GM19467 (cell line): ENCODE data around the gene CCNB2.

Experiments
- ATAC-seq: cut with Tn5 transposase; IDR thresholded peaks from one replicate; pipeline ENCODE4 v1.9.1; 2021; ENCODE audit warnings: mild to moderate bottlenecking, moderate library complexity; ENCODE audit not compliant: unreplicated experiment

Gene CCNB2

DNA sequence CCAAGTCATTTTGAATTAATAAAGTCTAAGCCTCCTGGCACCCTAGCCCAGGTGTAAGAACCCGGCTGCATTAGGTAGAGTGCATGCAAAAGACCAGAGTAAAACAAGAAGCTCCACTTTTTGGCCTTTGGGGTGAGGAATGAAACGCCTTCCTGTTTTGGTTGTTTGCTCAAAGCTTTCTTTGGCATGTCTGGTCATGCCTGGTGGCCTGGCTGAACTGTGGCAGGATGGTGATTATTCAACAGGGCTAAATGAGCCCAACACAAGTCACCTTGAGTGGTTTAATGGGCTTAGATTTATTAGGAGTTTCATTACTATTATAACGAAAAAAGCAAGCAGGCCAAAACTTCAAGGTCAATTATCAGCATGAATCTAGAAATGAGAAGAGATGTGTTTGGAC, 60.8 kb downstream of the CCNB2 start:
- ATAC-seq = no peak

DNA sequence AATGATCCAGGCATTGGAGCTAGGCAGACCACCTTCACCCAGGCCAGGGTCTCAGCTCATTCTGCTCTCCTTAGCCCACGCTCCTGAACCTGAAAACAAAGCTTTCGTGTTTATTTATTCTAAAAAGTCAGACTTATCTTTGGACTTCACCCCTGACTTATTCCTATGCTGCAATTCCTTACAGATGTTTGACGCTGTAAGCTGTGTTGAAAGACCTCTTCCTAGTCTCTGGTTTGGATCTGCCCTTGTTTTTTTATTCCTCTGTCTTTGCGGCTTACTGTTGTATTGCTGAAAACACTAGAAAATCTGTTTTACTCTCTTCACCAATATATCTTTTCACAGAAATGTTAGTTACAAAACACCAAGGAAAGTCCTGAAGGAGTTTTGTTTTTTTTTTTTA, 61.2 kb downstream of the CCNB2 start:
- ATAC-seq = no peak

DNA sequence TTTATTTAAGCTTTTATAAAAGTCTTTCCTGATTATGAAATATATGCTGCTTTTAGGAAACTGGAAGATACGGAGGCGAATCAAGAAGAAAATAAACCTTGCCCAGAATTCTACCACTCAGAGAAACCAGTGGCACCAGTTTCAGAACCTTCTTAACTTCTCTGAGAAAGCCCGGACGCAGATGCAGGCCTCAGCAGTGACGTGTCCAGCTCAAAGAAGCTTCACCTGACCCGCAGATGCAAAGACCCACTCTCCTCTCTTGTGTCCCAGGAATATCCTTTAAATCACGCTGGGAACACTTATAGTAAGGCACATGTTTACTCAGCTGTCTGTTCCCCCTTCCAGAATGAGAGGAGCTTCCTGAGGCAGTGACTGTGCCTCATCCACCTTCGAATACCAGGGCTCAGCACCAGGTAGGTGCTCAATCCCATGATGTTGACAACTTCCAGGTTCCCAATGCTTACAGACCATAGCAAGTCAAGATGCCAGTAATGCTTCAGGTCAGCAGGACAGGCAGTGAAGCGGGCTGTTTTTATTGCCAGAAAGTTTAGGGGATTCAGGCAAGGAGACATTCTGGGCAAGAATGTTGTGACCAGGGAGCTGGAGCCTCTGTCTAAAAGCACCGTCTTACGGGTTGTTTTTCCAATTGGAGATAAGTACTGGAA, 61.8 kb downstream of the CCNB2 start:
- no peak for ATAC-seq

DNA sequence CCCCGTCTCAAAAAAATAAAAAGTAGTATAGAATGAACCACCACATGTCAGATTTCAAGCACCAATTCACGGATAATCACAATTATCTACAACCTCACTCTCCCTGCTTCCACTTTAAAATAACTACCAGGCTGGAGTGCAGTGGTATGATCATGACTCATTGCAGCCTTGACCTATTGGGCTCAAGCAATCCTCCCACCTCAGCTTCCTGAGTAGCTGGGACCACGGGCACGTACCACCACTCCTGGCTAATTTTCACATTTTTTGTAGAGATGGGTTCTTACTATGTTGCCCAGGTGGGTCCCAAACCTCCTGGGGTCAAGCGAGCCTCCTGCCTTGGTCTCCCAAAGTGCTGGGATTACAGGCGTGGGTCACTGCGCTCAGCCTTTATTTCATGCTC, 63.6 kb downstream of the CCNB2 start:
- ATAC-seq = no peak

DNA sequence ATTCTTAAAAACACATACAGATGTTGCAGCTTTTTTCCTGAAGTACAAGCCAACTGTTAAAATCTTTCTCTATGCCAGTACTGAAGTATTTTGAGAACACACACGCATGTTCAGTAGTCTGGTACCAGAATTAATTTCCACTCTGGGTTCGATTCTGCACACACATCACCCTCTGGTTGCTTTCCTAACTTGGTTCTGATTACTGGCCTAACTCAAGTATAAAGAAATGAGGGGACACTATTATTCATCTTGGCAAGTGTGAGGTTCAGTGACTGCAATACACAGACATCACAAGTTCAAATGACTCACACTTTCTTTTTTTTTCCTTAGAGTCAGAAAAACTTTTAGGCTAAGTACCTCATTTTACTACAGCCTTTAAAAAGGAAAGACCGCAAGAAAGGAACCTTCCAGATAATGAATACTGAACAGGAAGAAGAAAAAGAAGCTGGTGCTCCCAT, 64.3 kb downstream of the CCNB2 start:
- no peak for ATAC-seq

DNA sequence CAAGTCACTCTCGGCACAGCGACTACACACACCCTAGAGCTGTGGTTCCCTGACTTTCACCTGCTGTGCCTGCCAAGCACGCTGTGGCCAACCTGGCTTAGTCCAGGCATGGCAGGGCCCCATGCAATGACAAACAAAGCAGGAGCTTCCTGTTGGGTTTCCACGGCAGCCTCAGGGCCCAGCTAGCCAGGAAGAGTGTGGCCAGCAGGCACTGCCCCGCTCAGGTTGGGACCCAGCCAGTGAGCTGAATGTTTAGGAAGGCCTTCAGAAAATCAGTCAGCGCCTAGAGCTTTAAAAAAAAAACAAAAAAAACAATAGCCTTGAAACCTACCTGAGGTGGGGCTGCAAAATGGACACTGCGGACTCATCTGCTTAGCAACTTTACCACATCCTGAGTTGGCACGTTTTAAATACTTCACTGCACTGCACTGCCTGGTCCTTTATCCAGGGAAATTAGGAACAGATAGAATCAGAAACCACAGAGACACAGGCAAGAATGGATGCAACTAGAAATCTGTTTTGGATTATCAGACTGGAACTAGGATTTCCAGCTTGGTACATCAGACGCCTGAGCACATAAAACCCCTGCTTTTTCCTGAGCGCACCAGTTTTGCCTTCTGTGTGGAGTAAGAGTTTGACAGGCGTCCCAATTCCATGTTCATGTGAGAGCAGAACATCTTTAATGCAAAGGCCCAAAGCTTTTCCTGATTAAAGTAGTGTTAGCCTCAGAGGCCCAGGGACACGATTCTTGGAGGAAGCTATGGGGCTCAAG, 65.5 kb downstream of the CCNB2 start:
- no peak for ATAC-seq

DNA sequence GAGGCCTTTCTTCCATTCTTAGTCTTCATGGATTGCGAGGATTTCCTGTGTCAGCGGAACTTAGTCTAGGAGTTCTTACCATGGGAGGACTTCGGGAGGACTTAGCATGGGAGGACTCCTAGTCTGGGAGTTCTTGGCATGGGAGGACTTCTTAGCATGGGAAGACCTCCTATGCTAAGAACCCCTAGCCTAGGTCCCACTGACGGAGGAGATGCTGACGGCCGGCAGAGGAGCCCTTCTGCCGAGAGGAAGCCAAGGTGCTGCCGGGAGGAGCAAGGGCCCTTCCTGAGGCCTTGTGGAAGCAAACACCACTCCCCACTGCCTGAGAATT, 66.1 kb downstream of the CCNB2 start:
- ATAC-seq = no peak

DNA sequence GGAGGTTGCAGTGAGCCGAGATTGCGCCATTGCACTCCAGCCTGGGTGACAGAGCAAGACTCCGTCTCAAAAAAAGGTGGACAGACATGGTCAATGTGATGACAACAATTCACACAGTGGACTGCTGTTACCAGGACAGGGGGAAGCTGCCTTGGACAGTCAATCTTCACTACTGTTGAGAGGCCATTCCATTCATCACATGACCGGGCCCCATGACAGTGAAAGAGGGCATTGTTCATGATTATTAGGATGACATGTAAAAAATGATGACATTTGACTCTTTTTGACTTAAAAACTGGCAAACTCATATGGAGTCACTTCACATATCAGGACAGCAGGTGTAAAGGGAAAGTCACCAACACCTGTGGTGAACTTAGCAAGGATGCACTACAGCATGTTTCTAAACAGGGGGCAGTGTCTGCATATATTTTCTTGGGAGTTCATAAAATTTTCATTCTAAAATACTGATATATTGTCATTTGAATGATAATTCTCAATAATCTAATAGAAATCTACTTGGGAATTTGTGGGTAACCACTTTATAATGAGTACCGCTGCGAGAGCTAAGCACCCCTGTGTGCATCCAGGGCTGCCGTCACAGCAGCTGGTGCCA, 67.4 kb downstream of the CCNB2 start:
- no peak for ATAC-seq

DNA sequence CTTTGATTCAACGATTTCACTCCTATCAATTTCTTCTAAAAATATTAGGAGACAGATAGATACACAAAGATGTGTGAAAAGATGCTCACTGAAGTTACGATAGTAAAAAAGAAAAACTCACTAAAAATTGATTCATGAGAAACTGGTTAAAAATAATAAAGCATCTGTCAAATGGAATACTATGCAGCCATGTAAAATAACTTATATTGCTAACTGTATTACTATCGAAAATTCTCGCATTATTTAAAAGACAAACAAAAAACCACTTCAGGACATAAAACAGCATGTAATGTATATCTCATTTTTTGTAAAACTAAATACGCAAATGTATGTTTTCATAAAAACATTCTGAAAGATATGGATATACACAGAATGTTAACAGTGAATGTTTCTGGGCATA, 68.2 kb downstream of the CCNB2 start:
- ATAC-seq = no peak

DNA sequence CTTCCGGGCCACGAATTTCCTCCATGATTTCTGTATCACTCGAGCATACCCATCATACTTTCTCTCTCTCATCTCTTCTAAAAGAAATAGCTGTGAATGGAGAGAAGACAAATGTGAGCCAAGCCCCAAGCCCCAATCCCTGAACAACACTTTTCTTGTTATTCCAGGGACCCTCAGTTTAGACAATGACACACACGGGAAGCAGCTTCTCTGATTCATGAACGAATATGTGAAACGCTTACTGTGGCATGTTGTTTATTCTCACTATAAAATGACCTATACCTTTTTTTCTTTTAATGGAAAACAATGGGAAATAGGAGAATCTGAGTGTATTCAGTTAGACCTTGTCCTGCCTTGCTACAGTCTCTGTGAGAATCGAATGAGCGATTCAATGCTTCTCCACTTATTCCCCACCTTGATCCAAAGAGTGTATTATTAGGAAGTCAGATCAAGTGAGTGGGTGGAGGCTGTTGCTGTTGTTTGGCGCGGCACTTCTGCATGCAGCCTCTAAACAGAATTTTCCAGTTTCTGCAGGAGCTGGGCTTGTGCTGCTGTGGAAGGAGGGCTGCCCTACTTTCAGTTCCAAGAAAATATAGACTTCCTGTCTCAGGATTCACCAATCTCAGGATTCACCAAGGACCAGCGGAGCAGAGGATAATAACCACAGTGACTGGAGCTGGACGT, 69.3 kb downstream of the CCNB2 start:
- no peak for ATAC-seq
